HG03457 (cell line): ENCODE results near the gene COL20A1.

ENCODE experiments used
- ATAC-seq: cut with Tn5 transposase; IDR thresholded peaks from one replicate; pipeline ENCODE4 v1.9.1; 2021; ENCODE audit warnings: moderate number of reproducible peaks; ENCODE audit not compliant: unreplicated experiment

COL20A1 gene

DNA sequence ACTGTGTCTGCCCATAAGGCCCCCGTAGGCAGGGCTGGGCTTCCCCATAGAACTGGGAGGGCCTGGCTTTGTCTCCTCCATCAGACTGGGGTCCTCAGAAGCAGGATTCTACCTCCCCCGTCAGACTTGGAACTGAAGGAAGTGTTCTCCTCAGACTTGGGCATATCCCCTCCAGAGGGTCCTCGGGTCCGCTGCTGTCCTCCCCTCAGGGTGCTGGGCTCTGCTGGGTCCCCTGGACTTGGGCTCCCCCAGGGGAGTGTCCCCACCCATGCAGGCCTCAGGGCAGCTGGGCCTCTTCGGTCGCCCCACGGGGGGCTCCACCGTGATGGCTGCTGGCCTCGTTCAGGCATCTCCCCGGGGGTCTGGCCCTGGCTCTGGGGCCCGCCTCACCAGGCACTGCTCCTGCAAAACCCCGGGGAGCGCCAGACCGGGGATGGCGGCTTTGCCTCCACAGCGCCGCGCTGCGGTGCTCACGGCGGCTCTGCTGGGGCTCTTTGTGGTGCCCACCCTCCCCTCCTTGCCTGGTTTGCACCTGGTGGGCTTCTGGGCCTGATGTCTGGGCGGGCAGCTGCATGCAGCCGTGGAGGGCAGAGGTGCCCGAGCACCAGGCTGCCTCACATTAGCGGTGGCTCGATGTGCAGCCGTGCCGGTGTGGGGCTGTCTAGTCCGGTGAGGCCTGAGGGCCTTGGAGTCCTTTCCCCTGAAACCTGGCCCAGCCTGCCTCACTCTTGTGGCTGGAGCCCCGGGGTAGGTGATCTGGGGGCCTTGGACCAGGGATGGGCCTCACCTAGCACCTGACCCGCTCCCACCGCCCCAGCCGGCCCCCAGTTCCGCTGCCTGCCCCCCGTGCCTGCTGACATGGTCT lies 13.9 kb downstream of the COL20A1 start:
- ATAC-seq: no peak

DNA sequence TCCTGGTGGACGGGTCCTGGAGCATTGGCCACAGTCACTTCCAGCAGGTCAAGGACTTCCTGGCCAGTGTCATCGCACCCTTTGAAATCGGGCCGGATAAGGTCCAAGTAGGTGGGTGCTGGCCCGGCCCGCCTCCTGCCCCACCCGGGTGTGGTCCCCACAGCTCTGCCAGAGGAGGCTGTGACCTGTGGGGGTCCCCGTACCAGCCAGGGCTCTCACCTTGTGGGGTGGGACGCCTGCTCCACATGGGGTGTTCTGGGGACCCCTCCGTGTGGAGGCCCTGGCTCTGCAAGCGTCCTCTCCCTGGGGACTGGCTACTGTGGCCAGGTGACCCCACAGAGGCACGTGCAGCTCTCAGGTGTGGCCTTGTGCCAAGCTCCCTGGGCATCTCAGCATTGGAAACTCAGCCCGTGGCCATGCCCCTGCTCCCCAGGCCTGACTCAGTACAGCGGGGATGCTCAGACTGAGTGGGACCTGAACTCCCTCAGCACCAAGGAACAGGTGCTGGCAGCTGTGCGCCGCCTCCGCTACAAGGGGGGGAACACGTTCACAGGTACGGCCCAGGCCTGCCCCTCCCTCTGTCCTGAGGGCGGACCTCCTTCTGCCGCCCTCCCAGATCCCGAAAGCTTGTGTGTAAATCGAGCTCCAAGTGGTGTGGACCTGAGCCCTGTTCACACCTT lies 14.7 kb downstream of the COL20A1 start:
- no peak for ATAC-seq

DNA sequence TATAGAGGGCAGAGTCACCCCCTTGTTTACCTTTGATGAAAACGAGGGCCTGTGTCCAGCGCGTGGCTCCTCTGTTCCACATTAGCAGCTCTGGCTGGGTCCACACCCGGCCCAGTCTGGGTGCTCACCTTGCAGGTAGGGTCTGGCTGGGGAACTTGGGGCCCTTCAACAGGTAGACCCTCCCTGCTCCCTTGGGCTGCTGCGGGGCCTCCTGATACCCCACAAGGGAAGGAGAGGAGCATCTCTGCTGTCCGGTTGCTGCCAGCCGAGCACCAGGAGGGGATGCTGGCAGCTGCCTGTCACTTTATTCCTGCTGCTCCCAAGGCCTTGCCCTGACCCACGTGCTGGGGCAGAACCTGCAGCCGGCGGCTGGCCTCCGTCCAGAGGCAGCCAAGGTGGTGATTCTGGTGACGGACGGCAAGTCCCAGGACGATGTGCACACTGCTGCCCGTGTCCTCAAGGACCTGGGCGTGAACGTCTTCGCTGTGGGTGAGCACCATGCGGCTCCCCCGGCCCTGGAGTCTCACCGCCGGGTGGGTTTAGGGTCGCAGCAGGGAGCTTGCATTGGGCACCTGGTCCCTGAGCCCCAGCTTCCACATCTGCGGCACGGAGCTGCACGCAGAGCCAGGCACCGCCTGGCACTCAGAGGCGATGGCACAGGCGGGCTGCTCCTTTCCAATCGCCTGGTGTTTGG lies 15.4 kb downstream of the COL20A1 start:
- no peak for ATAC-seq

DNA sequence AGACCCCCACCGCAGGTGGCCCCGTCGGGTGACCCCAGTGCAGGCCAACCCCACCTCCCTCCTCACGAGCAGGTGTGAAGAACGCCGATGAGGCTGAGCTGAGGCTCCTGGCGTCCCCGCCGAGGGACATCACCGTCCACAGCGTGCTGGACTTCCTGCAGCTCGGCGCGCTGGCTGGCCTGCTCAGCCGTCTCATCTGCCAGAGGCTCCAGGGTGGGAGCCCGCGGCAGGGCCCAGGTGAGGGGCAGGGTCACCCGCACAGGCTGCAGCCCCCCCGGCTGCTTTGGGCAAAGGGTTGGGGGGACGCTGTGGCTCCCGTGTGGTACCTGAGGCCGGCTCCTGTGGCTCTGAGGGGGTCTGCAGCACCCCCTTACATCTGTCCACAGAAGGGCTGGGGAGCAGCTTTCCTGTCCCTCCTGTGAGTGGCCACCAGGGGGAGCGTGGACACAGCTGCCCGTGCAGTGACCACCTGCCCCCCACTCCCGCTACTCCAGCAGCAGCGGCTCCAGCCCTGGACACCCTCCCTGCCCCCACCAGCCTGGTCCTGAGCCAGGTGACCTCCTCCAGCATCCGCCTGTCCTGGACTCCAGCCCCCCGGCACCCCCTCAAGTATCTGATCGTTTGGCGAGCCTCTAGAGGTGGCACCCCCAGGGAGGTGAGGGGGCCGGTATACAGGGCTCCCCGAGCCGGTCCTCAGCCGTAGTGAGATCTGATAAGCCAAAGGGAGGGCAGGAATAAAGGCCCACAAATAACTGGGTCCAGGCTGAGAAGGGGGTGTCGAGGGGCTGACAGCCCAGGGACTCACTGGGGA lies 16.5 kb downstream of the COL20A1 start:
- ATAC-seq: no peak

DNA sequence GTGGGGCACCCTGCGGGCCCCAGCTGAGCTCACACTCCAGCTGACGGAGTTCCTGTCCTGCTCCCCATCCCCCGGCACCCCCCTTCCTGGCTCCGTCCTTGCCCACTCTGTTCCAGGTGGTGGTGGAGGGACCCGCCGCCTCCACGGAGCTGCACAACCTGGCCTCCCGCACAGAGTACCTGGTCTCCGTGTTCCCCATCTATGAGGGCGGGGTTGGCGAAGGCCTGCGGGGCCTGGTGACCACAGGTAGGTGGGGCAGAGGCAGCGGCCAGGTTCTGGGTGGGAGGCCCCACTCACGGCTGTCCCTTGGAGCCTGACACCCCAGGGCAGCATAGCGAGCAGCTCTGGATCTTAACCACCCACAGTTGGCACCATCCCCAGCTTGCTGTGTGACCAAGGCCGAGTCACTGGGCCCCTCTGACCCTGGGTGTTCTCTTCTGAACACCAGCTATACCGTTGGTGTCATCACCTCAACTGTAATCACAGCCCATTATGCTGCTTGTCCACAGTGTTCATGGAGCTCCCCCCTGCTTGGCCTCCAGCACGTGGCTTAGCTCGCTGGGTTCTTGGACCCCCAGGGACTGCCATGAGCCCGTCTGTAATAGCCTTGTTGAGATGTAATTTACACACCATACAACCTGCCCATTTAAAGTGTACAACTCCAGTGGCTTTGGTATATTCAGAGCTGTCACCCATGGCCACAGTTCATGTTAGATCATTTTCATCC lies 17.4 kb downstream of the COL20A1 start:
- ATAC-seq: no peak

DNA sequence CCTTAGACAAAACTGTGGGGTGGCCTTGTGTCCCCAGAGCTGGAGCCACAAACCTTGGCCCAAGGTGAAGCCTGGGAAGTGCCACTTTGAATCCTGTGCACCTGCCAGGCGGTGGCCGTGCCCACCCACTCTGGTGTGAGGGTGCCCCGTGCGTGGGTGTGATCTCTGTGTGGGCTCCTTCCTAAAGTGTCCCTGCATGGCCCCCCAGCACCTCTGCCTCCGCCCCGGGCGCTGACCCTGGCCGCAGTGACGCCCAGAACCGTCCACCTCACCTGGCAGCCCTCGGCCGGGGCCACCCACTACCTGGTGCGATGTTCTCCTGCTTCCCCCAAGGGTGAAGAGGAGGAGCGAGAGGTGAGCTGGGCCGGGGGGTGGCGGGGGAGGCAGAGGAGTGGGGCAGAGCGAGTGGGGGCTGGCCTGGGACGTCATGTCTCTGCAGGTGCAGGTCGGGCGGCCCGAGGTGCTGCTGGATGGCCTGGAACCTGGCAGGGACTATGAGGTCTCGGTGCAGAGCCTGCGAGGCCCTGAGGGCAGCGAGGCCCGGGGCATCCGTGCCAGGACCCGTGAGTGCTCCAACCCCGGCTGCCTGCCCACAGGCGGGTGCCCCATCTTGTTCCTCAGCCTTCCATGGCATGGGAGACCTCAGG lies 18.3 kb downstream of the COL20A1 start:
- ATAC-seq: no peak

DNA sequence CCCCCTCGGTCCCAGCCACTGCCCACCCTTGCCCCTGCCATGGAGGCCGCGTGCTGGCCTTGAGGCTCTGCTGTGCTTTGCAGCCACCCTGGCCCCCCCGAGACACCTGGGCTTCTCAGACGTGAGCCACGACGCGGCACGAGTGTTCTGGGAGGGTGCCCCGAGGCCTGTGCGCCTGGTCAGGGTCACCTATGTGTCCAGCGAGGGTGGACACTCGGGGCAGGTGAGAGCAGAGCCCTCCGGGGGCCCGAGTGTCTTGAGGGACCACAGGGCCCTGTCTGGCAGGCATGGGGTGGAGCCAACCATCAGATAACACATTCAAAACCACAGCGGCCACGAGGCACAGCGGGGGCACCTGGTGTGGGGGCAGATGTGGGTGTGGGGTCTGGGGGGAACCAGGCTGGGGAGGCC lies 18.9 kb downstream of the COL20A1 start:
- ATAC-seq: no peak

DNA sequence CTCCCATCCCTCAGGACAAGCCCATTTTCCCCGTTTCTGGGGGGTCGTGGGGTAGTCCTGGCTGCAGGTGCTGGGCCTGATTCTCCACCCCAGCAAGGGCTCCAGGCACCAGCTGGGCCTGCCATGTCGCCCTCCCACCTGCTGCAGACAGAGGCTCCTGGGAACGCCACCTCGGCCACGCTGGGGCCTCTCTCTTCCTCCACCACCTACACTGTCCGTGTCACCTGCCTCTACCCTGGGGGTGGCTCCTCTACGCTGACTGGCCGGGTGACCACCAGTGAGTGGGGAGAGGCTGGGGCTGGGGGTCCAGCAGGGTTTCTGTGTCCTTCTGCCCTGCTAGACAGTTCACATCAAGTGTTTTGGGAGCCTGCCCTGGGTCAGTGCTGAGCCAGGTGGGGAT lies 19.3 kb downstream of the COL20A1 start:
- ATAC-seq: no peak

DNA sequence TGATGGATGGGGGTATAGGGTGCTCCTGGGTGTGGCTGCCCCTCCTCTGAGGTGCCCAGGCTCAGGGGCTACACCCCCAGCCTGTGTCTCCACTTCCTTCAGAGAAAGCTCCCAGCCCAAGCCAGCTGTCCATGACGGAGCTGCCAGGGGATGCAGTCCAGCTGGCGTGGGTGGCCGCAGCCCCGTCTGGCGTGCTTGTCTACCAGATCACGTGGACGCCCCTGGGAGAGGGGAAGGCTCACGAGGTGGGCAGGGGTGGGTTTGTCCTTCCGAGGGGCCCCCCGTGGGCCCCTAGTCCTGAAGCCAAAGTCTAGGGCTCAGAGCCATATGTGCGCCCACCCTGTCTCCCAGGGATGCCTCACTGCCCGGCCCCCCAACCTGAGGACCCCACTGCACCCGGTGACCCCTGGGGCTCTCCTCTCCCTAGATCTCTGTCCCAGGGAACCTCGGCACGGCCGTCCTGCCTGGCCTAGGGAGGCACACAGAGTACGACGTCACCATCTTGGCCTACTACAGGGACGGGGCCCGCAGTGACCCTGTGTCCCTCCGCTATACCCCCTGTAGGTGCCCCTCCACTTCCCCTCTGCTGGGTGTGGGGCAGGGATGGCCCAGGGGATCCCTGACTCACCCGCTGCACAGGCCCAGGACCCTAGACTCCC lies 19.8 kb downstream of the COL20A1 start:
- no peak for ATAC-seq

DNA sequence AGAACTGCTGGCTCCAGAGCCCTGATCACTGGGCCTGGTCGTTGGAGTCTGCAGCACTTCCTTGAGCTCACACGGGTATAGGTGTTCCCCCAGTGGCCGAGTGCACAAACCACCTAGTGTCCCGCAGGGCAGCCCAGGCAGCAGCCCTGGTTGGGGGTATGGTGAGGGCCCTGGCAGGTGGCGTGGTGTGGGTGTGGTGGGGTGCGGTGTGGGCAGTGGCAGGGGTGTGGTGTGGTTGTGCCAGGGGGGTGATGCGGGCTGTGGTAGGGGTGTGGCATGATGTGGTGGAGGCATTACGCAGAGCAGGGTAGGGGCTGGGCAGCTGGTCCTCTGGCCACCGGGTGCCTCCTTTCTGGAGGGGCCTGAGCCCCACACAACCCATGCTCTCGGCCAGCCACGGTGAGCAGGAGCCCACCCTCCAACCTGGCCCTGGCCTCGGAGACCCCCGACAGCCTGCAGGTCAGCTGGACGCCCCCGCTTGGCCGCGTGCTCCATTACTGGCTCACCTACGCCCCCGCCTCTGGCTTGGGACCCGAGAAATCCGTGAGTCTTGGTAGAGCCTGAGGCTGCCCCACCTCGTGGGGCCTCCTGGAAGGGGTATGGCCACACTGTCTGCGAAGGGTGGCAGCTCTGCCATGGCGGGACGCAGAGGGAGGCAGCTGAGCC lies 20.5 kb downstream of the COL20A1 start:
- ATAC-seq: no peak

DNA sequence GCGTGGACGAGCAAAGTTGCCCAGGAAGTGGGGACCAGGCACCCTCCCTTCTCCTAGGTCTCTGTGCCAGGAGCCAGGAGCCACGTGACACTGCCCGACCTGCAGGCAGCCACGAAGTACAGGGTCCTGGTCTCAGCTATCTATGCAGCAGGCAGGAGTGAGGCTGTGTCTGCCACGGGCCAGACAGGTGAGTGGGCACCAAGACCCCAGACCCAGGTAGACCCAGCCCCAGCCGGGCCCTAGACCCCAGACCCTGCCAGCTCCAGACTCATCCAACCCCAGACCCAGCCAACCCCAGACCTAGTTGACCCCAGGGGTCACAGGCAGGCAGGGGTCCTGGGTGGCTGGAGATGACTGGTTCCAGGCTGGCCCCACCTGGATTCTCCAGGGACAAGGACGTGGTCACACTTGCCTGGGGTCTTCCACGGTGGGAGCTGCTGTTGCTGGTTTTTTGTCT lies 21.1 kb downstream of the COL20A1 start:
- no peak for ATAC-seq

DNA sequence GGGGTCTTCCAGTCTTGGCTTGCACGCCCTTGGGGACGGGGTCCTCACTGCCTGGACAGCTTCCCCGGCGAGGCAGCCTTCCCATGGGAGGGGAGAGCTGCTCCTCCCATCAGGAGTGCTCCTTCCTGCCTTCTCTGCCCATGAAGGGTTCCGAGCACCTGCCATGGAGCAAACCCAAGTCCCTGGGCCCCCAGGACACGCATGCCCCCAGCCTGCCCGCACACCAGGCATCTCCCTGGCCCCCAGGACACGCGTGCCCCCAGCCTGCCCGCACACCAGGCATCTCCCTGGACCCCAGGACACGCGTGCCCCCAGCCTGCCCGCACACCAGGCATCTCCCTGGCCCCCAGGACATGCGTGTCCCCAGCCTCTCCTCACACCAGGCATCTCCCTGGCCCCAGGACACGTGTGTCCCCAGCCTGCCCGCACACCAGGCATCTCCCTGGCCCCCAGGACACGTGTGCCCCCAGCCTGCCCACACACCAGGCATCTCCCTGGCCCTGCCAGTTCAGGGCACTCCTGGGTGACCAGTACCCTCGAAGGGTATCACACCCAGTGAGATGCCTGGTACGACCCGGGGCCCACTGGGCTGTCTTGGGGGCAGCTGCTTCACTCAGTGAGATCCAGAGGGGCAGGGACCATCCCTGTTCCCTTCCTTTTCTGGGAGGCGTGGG lies 21.7 kb downstream of the COL20A1 start:
- no peak for ATAC-seq

DNA sequence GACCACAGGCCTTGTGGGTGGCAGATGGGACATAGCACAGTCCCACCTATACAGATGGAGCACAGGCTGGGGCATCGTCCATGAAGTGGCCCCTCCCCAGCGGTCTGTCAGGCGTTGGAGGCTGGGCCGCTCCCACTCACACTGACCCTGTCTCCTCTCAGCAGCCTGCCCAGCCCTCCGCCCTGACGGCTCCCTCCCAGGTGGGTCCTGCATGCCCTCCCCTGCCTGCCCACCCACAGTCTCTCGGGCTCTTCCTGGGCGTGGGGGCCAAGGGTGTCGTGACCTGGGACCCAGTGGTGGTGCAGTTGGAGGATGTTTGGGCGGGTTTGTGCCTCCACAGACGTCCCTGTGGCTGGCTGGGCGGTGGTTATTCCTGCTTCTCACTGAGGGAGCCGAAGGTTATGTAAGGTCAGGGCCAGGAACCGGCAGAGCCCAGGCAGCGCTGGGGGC lies 22.3 kb downstream of the COL20A1 start:
- no peak for ATAC-seq

DNA sequence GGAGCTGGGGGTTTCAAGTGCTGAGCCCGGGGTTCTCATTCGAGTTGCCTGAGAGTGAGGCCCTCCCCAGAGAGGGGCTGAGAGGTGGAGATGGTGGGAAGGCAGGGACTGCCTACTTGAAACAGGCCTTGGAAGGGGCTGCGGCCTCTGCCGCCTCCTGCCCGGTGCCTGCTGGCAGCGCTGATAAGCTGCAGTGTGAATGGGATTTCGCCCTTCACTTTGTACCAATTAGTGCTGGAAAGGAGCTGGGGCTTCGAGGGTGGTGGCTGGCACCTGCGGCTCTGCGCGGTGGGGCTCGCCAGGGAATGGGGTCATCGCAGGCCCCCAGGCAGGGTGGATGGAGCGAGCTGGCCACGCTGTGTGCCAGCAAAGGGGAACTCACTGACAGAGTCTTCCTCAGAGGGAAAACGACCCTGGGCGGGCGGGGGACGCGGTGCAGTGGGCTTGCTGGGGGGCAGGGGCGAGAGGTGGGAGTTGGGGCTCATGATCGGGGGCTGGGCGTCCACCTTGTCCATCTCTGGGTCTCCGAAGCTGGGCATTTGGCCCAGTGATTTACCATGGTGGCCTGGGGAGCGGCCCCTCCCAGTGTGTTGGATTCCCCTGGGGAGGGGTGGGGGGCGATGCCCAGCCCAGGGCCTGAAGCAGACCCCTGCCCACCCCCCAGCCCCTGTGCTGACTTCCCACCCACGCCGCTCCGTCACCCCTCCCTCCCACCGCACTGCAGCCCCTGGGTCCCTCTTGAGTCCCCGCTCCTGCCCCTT lies 22.9 kb downstream of the COL20A1 start:
- no peak for ATAC-seq

DNA sequence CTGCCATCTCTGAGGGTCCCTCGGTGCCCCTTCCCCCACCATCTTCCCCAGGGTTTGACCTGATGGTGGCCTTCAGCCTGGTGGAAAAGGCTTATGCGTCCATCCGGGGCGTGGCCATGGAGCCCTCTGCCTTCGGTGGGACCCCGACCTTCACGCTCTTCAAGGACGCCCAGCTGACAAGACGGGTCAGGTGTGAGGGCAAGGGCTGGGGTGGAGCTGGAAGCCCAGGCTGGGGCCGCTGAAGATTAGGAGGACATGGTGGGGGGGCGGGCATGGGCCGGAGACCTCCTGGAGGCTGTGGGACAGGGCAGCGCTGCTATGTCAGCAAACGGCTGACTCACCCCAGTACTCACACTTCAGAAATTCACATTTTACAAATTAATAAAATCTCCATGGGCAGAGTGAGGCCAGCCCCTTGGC lies 23.5 kb downstream of the COL20A1 start:
- no peak for ATAC-seq

DNA sequence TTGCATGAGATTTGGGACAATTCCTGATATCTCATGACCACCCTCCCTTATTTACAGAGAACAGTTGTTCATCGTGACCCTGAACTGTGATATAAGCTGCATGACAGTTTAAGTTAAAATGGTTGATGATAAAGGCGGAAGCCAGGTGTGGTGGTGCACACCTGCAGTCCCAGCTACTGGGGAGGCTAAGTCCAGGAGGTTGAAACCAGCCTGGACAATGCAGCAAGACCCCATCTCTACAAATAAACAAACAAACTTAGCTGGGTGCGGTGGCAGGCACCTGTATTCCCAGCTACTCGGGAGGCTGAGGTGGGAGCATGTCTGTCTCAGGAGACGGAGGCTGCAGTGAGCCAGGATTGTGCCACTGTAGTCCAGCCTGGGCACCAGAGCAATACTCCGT lies 24.1 kb downstream of the COL20A1 start:
- ATAC-seq: no peak

DNA sequence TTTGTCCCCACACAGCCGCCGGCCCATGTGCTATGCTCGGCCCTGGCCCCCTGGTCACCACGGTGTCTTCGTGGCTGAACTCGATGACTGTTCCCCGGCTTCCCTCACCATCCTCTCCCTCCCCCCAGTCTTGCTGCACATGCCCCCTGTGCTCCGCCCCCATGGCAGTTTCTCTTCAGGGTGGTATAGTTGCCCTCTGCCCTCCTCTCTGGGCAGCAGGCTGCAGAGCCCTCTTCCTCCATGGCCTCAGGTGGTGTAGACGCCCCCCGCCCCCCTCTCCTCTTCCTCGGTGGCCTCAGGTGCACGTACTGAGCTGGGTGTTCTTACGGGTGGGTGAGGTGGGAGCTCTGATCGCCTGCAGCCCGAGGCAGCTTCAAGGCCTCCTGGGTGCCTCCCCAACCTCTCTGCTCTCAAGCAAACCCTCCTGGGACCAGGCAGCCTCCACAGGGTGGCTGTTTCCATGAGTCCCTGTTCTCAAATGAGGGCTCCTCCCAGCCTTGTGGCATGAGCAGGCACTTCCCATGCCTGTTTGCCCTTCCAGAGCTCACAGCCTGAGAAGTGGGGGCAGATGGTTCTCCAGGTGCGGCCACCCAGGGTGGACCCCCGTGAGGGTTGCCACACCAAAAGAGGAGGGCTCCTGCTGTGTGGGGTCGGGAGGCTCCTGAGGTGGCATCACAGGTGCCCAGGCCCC lies 24.8 kb downstream of the COL20A1 start:
- ATAC-seq: no peak
